ENCODE measurements around the gene CGAS.
"Not testable (repeated sequence)": the region's sequence is repeated elsewhere in the genome, so short reads cannot be mapped to it uniquely, and the experiment has no call there.

CGAS gene

DNA sequence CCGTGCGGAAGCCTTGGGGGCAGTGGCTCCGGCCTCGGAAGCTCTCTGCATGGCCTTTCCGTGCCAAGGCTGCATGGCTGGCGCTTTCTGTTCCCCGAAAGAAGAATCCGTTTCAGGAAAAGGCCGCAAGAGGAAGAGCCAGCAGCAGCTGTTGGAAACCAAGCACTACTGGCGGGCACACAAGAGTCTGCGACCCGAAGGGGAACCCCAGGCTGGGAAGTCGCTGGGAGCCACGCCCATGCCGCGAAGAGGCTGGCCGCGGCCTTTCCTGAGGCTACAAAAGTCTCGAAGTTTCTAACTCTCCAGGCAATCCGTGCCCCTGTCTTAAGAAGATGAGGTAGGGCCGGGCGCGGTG lies at the start of gene CGAS:
Gene CGAS (minus strand): TSS at position 191 of the 355 bp plus-strand sequence. CDS start 116 bp downstream, at position 75.
- no peak for DNase-seq

DNA sequence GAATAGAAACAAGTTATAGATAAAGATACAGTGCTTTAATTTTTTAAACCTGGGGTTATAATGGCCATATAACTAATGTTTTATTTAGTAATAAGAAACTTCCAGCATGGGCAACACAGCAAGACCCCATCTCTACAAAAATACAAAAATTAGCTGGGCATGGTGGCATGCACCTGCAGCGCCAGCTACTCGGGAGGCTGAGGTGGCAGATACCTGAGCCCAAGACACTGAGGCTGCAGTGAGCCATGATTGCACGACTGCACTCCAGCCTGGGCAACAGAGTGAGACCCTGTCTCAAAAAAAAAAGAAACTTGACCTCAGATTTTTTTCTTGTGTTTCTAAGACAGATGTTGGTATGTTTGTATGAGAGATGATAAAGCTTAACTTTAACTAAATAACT lies 45.8 kb upstream of the CGAS start:
- no peak for DNase-seq

GRCh38 chr6:73491377-73491776 lies 39.3 kb upstream of the CGAS start:
- no peak for DNase-seq

GRCh38 chr6:73487473-73487872 lies 35.4 kb upstream of the CGAS start:
- DNase-seq, result no peak

- no peak for DNase-seq
Observed at GRCh38 chr6:73484438-73484837, 32.3 kb upstream of the CGAS start.

DNA sequence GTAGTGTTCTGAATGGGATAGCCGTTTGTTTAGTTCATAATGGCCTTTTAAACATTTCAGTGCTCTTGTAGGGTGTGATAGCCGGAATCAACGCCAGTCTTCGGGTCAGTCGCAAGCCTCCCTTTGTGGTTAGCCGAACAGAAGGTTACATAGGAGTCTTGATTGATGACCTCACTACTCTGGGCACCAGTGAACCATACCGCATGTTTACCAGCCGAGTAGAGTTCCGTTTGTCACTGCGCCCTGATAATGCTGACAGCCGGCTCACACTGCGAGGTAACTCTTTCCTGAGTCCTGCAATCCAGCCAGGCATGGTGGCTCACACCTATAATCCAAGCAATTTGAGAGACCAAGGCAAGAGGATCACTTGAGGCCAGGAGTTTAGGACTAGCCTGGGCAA lies 29.9 kb upstream of the CGAS start:
- no peak for DNase-seq

DNA sequence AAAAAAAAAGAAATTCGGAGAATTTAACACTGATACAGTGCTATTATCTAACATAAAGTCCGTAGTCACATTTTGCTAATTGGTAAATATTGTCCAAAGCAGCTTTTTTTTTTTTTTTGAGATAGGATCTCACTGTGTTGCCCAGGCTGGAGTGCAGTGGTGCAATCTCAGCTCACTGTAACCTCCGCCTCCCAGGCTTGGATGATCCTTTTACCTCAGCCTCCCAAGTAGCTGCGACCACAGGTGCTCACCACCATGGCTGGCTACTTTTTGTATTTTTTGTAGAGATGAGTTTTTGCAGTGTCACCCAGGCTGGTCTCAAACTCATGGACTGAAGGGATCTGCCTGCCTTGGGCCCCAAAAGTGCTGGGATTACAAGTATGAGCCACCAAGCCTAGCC lies 25.3 kb upstream of the CGAS start:
- no peak for DNase-seq

GRCh38 chr6:73476723-73477122 lies 24.6 kb upstream of the CGAS start:
- DNase-seq, result no peak

DNA sequence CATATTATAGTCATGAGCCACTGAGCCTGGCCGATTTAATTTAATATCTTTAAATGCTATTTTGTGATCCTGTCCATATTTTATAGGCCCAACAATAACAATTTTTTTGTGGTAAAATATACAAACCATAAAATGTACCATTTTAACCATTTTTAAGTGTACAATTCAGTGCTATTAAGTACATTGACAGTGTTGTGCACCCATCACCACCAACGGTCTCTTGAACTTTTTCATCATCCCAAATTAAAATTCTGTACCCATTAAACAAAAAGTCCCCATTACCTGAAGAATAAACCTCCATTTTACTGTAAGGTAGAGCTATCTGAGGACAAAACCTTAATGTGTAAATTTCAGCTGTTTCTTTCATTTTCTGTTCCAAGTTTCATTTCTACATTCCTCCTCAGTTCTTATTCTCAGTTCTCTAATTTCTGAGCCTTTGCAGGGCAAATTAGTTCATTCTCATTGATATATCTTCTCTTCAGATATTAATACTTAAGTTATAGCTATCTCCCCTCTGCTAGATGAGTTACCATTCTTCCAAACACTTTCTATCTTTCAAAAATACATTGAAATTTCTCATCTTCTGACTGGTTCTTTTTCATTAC lies 19.7 kb upstream of the CGAS start:
- DNase-seq, result no peak

GRCh38 chr6:73461537-73462350 lies 9.6 kb upstream of the CGAS start, which contains the start of gene MTO1:
Gene MTO1, plus strand, starts transcription at chr6:73461737. Its CDS starts 118 bp downstream, at chr6:73461855.
- peak; percentile 70 for DNase-seq

- DNase-seq, result no peak
Observed at GRCh38 chr6:73460056-73460455, 8.0 kb upstream of the CGAS start.

DNA sequence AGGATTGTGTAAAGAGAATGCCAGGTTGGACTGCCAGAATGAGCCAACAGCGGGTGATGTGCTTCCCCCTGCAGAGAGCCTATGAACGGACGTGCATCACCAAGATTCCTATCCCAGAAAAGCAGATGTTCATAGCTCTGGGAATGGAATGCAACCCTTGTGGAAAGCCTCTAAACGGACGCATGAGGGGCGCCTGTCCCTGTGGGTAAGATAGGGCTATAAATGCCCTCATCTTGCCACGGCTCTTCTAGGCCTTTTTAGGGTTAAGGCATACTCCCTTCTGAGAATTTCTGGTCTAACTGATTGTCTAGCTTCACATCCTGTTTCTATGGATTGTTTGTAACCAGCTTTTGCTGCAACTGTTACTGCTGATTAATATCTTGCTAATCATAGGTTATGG lies 7.4 kb upstream of the CGAS start:
- DNase-seq, result not testable (repeated sequence)

GRCh38 chr6:73455865-73456629 lies 4.0 kb upstream of the CGAS start:
- DNase-seq, result no peak

- DNase-seq, result no peak
Observed at GRCh38 chr6:73451223-73452106, 632 bp downstream of the CGAS start.

DNA sequence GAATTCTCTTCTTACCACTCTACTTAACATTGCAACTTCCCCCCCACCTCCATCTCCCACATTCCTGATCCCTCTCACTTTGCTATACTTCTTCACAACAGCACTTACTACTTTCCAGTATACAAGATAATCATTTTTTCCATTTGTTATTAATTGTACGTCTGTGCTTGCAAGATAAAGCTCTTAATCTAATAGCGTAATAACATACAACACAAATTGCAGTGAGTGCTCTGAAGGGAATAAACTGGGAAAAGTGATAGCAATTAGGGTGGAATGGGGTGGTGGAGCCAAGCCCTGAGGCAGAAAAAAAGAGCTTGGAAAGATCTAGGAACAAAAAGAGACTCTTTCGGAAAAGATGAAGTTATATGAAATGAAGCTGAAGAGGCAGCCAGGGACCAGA lies 8.5 kb downstream of the CGAS start:
- no peak for DNase-seq

- DNase-seq, result no peak
Observed at GRCh38 chr6:73435236-73435635, 16.9 kb downstream of the CGAS start.

GRCh38 chr6:73421534-73421933 lies 30.6 kb downstream of the CGAS start:
- DNase-seq, result no peak

DNA sequence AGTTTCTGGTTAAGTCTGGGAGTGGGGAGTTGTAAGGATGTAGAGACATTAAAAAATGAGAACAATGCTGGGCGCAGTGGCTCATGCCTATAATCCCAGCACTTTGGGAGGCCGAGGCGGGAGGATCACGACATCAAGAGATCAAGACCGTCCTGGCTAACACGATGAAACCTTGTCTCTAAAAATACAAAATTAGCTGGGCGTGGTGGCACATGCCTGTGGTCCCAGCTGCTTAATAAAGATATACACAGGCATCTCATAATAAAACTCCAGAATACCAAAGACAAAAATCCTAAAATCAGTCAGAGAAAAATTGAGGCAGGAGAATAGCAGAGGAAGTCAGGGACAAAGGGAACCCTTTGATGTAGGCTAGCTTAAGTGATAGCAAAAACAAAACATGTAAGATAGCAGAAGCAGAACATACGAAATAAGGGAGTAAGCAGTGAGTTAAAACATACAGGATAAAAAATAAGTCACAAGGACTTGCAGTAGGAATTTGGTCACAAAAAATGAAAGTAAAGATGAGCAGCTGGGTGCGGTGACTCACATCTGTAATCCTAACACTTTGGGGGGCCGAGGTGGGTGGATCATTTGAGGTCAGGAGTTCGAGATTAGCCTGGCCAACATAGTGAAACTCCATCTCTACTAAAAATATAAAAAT lies 33.9 kb downstream of the CGAS start:
- DNase-seq, result no peak

DNA sequence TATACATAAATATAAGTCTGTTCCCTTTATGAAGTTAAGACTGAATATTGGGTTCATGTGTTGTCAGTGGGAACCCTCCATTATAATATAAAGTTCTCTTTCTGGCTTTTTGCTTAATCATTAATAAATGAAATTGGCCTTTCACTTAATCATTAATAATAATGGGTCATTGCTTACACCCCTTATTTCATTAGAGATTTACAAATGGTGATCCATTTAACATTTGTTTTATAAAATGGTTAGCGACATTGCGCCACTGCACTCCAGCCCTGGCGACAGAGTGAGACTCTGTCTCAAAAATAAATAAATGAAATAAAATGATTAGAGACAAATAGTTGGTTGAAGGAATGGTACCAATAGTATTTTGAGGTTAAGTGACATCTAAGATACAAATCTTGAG lies 39.0 kb downstream of the CGAS start:
- no peak for DNase-seq

GRCh38 chr6:73409395-73409794 lies 42.7 kb downstream of the CGAS start:
- DNase-seq, result no peak

- no peak for DNase-seq
Observed at GRCh38 chr6:73400656-73401055, 51.4 kb downstream of the CGAS start.

- DNase-seq, result no peak
Observed at GRCh38 chr6:73395875-73396274, 56.2 kb downstream of the CGAS start.

All from NCI-H1694 treated with DMSO at 0.1 percent for 48 hours (cell line).